GM12878 (cell line): Measurements from ENCODE around the gene RARG. TPM values are rescaled to one million over a fixed set of nuclear protein-coding genes. Genes with fewer than 3 reads are reported as not detected.
A peak's percentile ranks its signal among the peaks of the same experiment; 100 is the strongest.

ENCODE experiments used
- ATF3 ChIP-seq: IDR thresholded peaks from 2 replicates; pipeline ENCODE4 v1.6.1; 2011; ENCODE audit warnings: low read depth, mild to moderate bottlenecking, low read length, moderate library complexity, borderline replicate concordance; ENCODE audit errors: extremely low read depth
- BCL3 ChIP-seq: IDR thresholded peaks from 2 replicates; pipeline ENCODE4 v1.6.1; 2011; ENCODE audit warnings: borderline replicate concordance, low read depth, mild to moderate bottlenecking, moderate library complexity, low read length; ENCODE audit not compliant: insufficient read depth, poor library complexity, severe bottlenecking
- BHLHE40 ChIP-seq, 2 experiments: fragments of 450-650 bp in 1 of 2; IDR thresholded peaks; 2 replicates each; pipeline ENCODE4 v1.6.1; 2011 to 2017; ENCODE audit warnings: low read depth in 2 of 2, borderline replicate concordance in 1 of 2, improper control_type of control experiment in 1 of 2, low read length in 1 of 2, mild to moderate bottlenecking in 1 of 2
- BRCA1 ChIP-seq: IDR thresholded peaks from 2 replicates; pipeline ENCODE4 v1.6.1; 2011; ENCODE audit warnings: low read depth, low read length, improper control_type of control experiment
- CBFB ChIP-seq: IDR thresholded peaks from 2 replicates; pipeline ENCODE4 v1.6.1; 2016; ENCODE audit warnings: antibody characterized with exemption, low read depth
- E2F4 ChIP-seq: IDR thresholded peaks from 2 replicates; pipeline ENCODE4 v1.6.1; 2012; ENCODE audit warnings: low read depth, low read length, improper control_type of control experiment
- IRF5 ChIP-seq: fragments of 450-650 bp; IDR thresholded peaks from 2 replicates; pipeline ENCODE4 v1.6.1; 2017; ENCODE audit warnings: borderline replicate concordance
- KLF5 ChIP-seq: fragments of 450-650 bp; IDR thresholded peaks from 2 replicates; pipeline ENCODE4 v1.6.1; 2014; ENCODE audit warnings: mild to moderate bottlenecking; ENCODE audit not compliant: partially characterized antibody
- PAX5 ChIP-seq: IDR thresholded peaks from 2 replicates; pipeline ENCODE4 v1.6.1; 2011; ENCODE audit warnings: low read depth, low read length, borderline replicate concordance
- POLR2A ChIP-seq: IDR thresholded peaks from 2 replicates; pipeline ENCODE4 v1.6.1; 2011; ENCODE audit warnings: low read depth, mild to moderate bottlenecking, low read length
- POU2F2 ChIP-seq: IDR thresholded peaks from 3 replicates; pipeline ENCODE4 v1.6.1; 2011; ENCODE audit warnings: low read depth, mild to moderate bottlenecking, low read length, borderline replicate concordance
- RAD21 ChIP-seq: IDR thresholded peaks from 2 replicates; pipeline ENCODE4 v1.6.1; 2011; ENCODE audit warnings: mild to moderate bottlenecking, low read depth, low read length, moderate library complexity; ENCODE audit not compliant: insufficient read depth
- RUNX3 ChIP-seq: IDR thresholded peaks from 2 replicates; pipeline ENCODE4 v1.6.1; 2012; ENCODE audit warnings: low read length, inconsistent platforms
- ZBTB4 ChIP-seq: fragments of 450-650 bp; formaldehyde crosslinking; IDR thresholded peaks from 2 replicates; pipeline ENCODE4 v1.4.0; 2022; ENCODE audit warnings: mild to moderate bottlenecking, moderate library complexity
- ZNF384 ChIP-seq: IDR thresholded peaks from 2 replicates; pipeline ENCODE4 v1.6.1; 2012; ENCODE audit warnings: low read depth, mild to moderate bottlenecking, low read length, improper control_type of control experiment, borderline replicate concordance
- ZNF687 ChIP-seq: fragments of 450-650 bp; IDR thresholded peaks from 2 replicates; pipeline ENCODE4 v1.6.1; 2017; ENCODE audit warnings: mild to moderate bottlenecking, moderate library complexity
- ZSCAN29 ChIP-seq: fragments of 450-650 bp; IDR thresholded peaks from 2 replicates; pipeline ENCODE4 v1.6.1; 2017; ENCODE audit warnings: mild to moderate bottlenecking, moderate library complexity
- polyA plus RNA-seq, 11 experiments: library from polyadenylated mRNA; depleted of rRNA in 4 of 11; unstranded in 6 of 11; stranded (reverse) in 5 of 11; fragments of >200 nt; fragmentation: Nextera tagmentation in 4 of 11; fragmentation: Illumina TruSeq in 1 of 11; extraction: Ambion mirVana in 4 of 11; extraction: Trizol in 1 of 11; gene quantifications; 1 replicate in 1 of 11; 2 replicates in 10 of 11; pipeline versions ENCODE4 v1.2.1 to v1.2.3, GENCODE V29; 2011 to 2016; ENCODE audit warnings: inconsistent platforms in 2 of 11, missing spikeins in 2 of 11, low read depth in 1 of 11
- total RNA-seq, 4 experiments: library from RNA; depleted of rRNA in 3 of 4; stranded (reverse); fragments of >200 nt in 3 of 4; fragmentation: Illumina TruSeq in 1 of 4; extraction: Trizol in 1 of 4; gene quantifications; 2 replicates each; pipeline versions ENCODE4 v1.2.1 to v1.2.3, GENCODE V29; 2013 to 2021

Gene RARG
- total and polyA plus RNA-seq, 10 of the 15 experiments (the other 5 are each of a cell fraction or from before 2014, with no cell fraction given), result 0.27 to 8.1 (median 4.1) TPM

GRCh38 chr12:53205747-53206419 is 26.1 kb downstream of the RARG start (continued):
- TF ChIP-seq ZNF687 (no peak), POU2F2 (peak; percentile 90), RUNX3 (peak; percentile 99), ZBTB4 (CRISPR knock-in tag) (no peak), E2F4 (no peak), RAD21 (no peak), BRCA1 (no peak), PAX5 (peak; percentile 90), BHLHE40 (IDR thresholded peaks at IDR 0.05; ENCODE audit: borderline replicate concordance in 1 of 2, low read depth in 2 of 2, low read length in 1 of 2) (peak; percentile 79 to 84), POLR2A (peak; percentile 75), IRF5 (no peak), ZNF384 (no peak), BCL3 (peak; percentile 69), ZSCAN29 (no peak), CBFB (peak; percentile 98), ATF3 (no peak), KLF5 (no peak)
